ENCODE data around the gene MAD1L1. TPM values are rescaled to one million over a fixed set of nuclear protein-coding genes. Genes with fewer than 3 reads are reported as not detected.

MAD1L1 gene
- total and polyA plus RNA-seq, 2 of the 13 experiments (the other 11 are each of a cell fraction or from before 2014, with no cell fraction given), result 17.4 to 64.7 TPM

- TF ChIP-seq USF2 (IDR thresholded peaks at IDR 0.05; ENCODE audit: low read depth, low read length), result no peak
- no peak for TF ChIP-seq USF2 (CRISPR knock-in tag; IDR thresholded peaks at IDR 0.05; ENCODE audit: borderline replicate concordance)
- no peak for TF ChIP-seq ZNF343 (CRISPR knock-in tag; IDR thresholded peaks at IDR 0.05)
- TF ChIP-seq SAP130 (CRISPR knock-in tag; IDR thresholded peaks at IDR 0.05; ENCODE audit: low read depth), result peak; percentile 100
- no peak for TF ChIP-seq CCAR2 (optimal IDR thresholded peaks at IDR 0.05; ENCODE audit: low read depth, low read length)
- no peak for TF ChIP-seq SOX6 (IDR thresholded peaks at IDR 0.05)
- TF ChIP-seq SOX6 (CRISPR knock-in tag; IDR thresholded peaks at IDR 0.05), result no peak
- TF ChIP-seq ZNF101 (CRISPR knock-in tag; IDR thresholded peaks at IDR 0.05; ENCODE audit: borderline replicate concordance, low read depth), result no peak
- TF ChIP-seq, protein P1, sequence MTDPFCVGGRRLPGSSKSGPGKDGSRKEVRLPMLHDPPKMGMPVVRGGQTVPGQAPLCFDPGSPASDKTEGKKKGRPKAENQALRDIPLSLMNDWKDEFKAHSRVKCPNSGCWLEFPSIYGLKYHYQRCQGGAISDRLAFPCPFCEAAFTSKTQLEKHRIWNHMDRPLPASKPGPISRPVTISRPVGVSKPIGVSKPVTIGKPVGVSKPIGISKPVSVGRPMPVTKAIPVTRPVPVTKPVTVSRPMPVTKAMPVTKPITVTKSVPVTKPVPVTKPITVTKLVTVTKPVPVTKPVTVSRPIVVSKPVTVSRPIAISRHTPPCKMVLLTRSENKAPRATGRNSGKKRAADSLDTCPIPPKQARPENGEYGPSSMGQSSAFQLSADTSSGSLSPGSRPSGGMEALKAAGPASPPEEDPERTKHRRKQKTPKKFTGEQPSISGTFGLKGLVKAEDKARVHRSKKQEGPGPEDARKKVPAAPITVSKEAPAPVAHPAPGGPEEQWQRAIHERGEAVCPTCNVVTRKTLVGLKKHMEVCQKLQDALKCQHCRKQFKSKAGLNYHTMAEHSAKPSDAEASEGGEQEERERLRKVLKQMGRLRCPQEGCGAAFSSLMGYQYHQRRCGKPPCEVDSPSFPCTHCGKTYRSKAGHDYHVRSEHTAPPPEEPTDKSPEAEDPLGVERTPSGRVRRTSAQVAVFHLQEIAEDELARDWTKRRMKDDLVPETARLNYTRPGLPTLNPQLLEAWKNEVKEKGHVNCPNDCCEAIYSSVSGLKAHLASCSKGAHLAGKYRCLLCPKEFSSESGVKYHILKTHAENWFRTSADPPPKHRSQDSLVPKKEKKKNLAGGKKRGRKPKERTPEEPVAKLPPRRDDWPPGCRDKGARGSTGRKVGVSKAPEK (CRISPR knock-in tag; IDR thresholded peaks at IDR 0.05; ENCODE audit: borderline replicate concordance), result 0 out of 2 replicates have a peak, but pooled peaks have one; percentile 54
- TF ChIP-seq, protein P2, sequence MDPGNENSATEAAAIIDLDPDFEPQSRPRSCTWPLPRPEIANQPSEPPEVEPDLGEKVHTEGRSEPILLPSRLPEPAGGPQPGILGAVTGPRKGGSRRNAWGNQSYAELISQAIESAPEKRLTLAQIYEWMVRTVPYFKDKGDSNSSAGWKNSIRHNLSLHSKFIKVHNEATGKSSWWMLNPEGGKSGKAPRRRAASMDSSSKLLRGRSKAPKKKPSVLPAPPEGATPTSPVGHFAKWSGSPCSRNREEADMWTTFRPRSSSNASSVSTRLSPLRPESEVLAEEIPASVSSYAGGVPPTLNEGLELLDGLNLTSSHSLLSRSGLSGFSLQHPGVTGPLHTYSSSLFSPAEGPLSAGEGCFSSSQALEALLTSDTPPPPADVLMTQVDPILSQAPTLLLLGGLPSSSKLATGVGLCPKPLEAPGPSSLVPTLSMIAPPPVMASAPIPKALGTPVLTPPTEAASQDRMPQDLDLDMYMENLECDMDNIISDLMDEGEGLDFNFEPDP (CRISPR knock-in tag; conservative IDR thresholded peaks at IDR 0.05), result no peak
- no peak for TF ChIP-seq SP140L (CRISPR knock-in tag; IDR thresholded peaks at IDR 0.05; ENCODE audit: borderline replicate concordance)
- TF ChIP-seq ZNF282 (IDR thresholded peaks at IDR 0.05; ENCODE audit: partially characterized antibody), result no peak
- 0 out of 2 replicates have a peak, but pooled peaks have one; percentile 2 for TF ChIP-seq STAG1 (CRISPR knock-in tag; IDR thresholded peaks at IDR 0.05)
- no peak for TF ChIP-seq ZNF644 (CRISPR knock-in tag; IDR thresholded peaks at IDR 0.05; ENCODE audit: low read depth)
- TF ChIP-seq ZNF441 (CRISPR knock-in tag; IDR thresholded peaks at IDR 0.05; ENCODE audit: borderline replicate concordance), result peak; percentile 87
- peak; percentile 59; the same call in 1 of the 2 replicates for TF ChIP-seq ZSCAN5A (CRISPR knock-in tag; IDR thresholded peaks at IDR 0.05; ENCODE audit: borderline replicate concordance)
- peak; percentile 87 for TF ChIP-seq MED8 (CRISPR knock-in tag; IDR thresholded peaks at IDR 0.05; ENCODE audit: insufficient replicate concordance)
- TF ChIP-seq ZNF556 (CRISPR knock-in tag; IDR thresholded peaks at IDR 0.05; ENCODE audit: borderline replicate concordance), result peak; percentile 41; the same call in 1 of the 2 replicates
Measured at GRCh38 chr7:2241580-2242540, 9.1 kb upstream of the MAD1L1 start, which contains the start of the genes MRM2 and NUDT1 (continued).

Measured in HepG2 (cell line).